Gastroesophageal sphincter (tissue), 4 donors: ENCODE measurements around the gene RHOU. TPM values are rescaled to one million over a fixed set of nuclear protein-coding genes. Genes with fewer than 3 reads are reported as not detected.

Source experiments
- ATAC-seq: fragments of 150-250 bp; one replicate; pipeline ENCODE4 v1.9.1; 2016; ENCODE audit warnings: mild to moderate bottlenecking, moderate library complexity
- H3K27ac ChIP-seq, 4 donors: fragments of 200-600 bp; sonication (generic) in 3 of 4; 1 replicate in 3 of 4; 2 replicates in 1 of 4; pipeline ENCODE4 v1.5.1; 2016 to 2019
- H3K27me3 ChIP-seq: fragments of 200-600 bp; sonication (generic); one replicate; pipeline ENCODE4 v1.5.1; 2019
- H3K36me3 ChIP-seq, 2 donors: fragments of 200-600 bp; sonication (generic); one replicate each; pipeline ENCODE4 v1.5.1; 2019; ENCODE audit warnings: control low read depth in 1 of 2
- H3K4me1 ChIP-seq, 3 donors: fragments of 200-600 bp; sonication (generic); 1 replicate in 2 of 3; 2 replicates in 1 of 3; pipeline ENCODE4 v1.5.1; 2016 to 2019; ENCODE audit warnings: control low read depth in 2 of 3
- H3K4me3 ChIP-seq, 2 donors: fragments of 200-600 bp; sonication (generic); one replicate each; pipeline ENCODE4 v1.5.1; 2019; ENCODE audit warnings: mild to moderate bottlenecking in 1 of 2, moderate library complexity in 1 of 2
- H3K9me3 ChIP-seq, 3 donors: fragments of 200-600 bp; sonication (generic); one replicate each; pipeline ENCODE4 v1.5.1; 2017 to 2019; ENCODE audit warnings: control low read depth in 2 of 3
- EP300 ChIP-seq: sonication (generic); formaldehyde crosslinking; IDR thresholded peaks from one replicate; pipeline ENCODE4 v1.6.1; 2017; ENCODE audit warnings: antibody characterized with exemption, mild to moderate bottlenecking
- POLR2A ChIP-seq, 2 donors: fragments of 450-650 bp; IDR thresholded peaks; one replicate each; pipeline ENCODE4 v1.6.1; 2017; ENCODE audit warnings: antibody characterized with exemption in 2 of 2, mild to moderate bottlenecking in 2 of 2, moderate library complexity in 1 of 2
- POLR2AphosphoS5 ChIP-seq: sonication (generic); formaldehyde crosslinking; IDR thresholded peaks from one replicate; pipeline ENCODE4 v1.6.1; 2017; ENCODE audit warnings: antibody characterized with exemption
- WGBS, 2 donors: methylation state at CpG; one replicate each; pipeline ENCODE4 v1.1.5; 2018; ENCODE audit warnings: low coverage in 1 of 2; 5-methylcytosine and 5-hydroxymethylcytosine counted together
- total RNA-seq, 4 donors: library from RNA; depleted of rRNA; stranded (reverse); fragments of >200 nt; gene quantifications; one replicate each; pipeline ENCODE4 v1.1.0, GENCODE V29; 2016
- TF ChIP-seq, protein P1 (sequence below), 4 experiments: fragments of 200-600 bp in 2 of 4; fragments of 450-650 bp in 2 of 4; sonication (generic) in 1 of 4; IDR thresholded peaks; one replicate each; pipeline ENCODE4 v1.5.1; 2017 to 2019; ENCODE audit warnings: antibody characterized with exemption in 4 of 4, mild to moderate bottlenecking in 2 of 4, moderate library complexity in 2 of 4

The RHOU gene
- total RNA-seq, 4 donors from 2014 or later: 16.3 to 53.0 (median 31.0) TPM

DNA sequence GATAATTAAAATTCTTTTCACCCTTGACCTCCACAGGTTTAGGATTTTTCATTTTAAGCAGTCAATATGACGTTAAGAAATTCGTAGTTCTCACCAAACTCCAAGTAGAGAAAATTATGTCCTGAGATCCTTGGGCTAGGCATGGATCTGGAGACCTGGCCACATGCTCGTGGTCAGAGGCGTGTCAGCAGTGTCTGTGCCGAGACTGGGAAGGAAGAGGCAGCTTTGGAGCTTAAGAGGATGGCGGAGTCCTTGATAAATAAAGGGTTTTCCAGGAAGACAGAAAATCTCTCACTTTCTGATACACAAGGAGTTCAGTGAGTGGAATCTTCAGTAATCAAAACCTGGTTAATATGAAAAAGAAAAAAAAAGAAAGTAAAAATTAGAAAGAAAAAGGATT lies 17.0 kb downstream of the RHOU start:
- ATAC-seq: no peak
- no peaks in the 10 kb centered on the region for H3K9me3 ChIP-seq
- WGBS, 2 donors: 90 to 100% methylated on average over 5 to 6 of the region's 6 CpGs
- TF ChIP-seq POLR2AphosphoS5: no peak
- TF ChIP-seq EP300: no peak
- TF ChIP-seq POLR2A (IDR thresholded peaks at IDR 0.05): no peak
- TF ChIP-seq, protein P1, sequence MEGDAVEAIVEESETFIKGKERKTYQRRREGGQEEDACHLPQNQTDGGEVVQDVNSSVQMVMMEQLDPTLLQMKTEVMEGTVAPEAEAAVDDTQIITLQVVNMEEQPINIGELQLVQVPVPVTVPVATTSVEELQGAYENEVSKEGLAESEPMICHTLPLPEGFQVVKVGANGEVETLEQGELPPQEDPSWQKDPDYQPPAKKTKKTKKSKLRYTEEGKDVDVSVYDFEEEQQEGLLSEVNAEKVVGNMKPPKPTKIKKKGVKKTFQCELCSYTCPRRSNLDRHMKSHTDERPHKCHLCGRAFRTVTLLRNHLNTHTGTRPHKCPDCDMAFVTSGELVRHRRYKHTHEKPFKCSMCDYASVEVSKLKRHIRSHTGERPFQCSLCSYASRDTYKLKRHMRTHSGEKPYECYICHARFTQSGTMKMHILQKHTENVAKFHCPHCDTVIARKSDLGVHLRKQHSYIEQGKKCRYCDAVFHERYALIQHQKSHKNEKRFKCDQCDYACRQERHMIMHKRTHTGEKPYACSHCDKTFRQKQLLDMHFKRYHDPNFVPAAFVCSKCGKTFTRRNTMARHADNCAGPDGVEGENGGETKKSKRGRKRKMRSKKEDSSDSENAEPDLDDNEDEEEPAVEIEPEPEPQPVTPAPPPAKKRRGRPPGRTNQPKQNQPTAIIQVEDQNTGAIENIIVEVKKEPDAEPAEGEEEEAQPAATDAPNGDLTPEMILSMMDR (IDR thresholded peaks at IDR 0.05): no peak
- peaks cover 11% of the 10 kb centered on the region for H3K27me3 ChIP-seq
- H3K4me3 ChIP-seq: no peak overlapping the region
- peaks cover 0 to 11% (median 0%) of the 10 kb centered on the region in 3 donors for H3K4me1 ChIP-seq
- H3K27ac ChIP-seq: no peak overlapping the region
- no peaks in the 10 kb centered on the region for H3K36me3 ChIP-seq

DNA sequence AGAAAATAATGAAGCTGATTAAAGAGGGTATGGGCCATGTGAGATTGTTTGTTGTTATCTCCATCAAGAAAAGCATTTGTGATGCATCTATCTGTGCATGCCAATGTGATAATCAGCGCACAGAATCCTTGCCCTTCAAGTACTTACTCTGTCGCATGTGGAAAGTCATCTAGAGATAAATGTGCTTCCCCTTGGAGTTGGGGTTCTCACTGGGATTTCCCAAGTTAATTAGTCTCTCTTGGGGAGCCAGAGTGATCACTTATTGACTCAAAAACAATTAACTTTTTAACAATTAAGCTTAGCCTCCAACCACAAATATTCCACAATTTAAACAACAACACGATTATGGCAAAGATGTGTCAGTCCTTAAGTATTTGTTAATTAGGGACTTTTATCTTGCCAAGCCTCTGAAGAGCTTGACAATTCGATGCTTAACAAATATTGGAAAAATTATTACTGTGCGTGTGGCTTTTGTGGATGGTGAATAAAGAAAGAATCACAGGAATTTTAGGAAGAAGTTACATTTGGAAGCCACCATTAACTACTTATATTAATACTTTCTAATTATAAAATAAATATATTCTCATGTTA lies 17.5 kb downstream of the RHOU start:
- Histone ChIP-seq H3K27ac (no peak overlapping the region), H3K9me3 (no peaks in the 10 kb centered on the region), H3K36me3 (no peaks in the 10 kb centered on the region), H3K27me3 (peaks cover 11% of the 10 kb centered on the region), H3K4me1 (peaks cover 0 to 11% (median 0%) of the 10 kb centered on the region in 3 donors), H3K4me3 (no peak overlapping the region)
- WGBS, 2 donors: 86 to 92% methylated on average over 5 of the region's 5 CpGs
- no peak for ATAC-seq
- TF ChIP-seq EP300 (no peak), POLR2A (IDR thresholded peaks at IDR 0.05) (no peak), POLR2AphosphoS5 (no peak)
- TF ChIP-seq, protein P1 (IDR thresholded peaks at IDR 0.05): no peak

DNA sequence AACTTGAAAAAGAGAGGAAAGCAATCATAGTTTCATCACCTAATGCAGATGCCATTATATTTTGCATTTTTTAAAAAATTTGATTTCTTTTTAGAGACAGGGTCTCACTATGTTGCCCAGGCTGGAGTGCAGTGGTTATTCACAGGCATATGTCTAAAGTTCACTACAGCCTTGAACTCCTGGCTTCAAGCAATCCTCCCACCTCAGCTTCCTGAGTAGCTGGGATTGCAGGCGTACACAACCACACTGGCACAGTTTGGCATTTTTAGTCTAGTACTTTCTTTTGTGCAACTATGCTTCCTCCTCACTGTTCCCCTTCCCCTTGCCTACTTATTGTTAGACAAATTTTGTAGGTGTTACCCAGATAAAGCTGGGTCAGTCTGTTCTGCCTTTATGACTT lies 18.0 kb downstream of the RHOU start:
- H3K4me1 ChIP-seq: peaks cover 0 to 11% (median 0%) of the 10 kb centered on the region in 3 donors
- no peaks in the 10 kb centered on the region for H3K36me3 ChIP-seq
- H3K4me3 ChIP-seq: no peak overlapping the region
- 59% methylated on average over 1 of the region's 1 CpG; no CpG with 5 or more reads in 1 of the 2 donors for WGBS, 2 donors
- ATAC-seq: no peak
- no peak overlapping the region for H3K27ac ChIP-seq
- H3K27me3 ChIP-seq: peaks cover 11% of the 10 kb centered on the region
- H3K9me3 ChIP-seq: no peaks in the 10 kb centered on the region
- no peak for TF ChIP-seq POLR2AphosphoS5
- TF ChIP-seq POLR2A (IDR thresholded peaks at IDR 0.05): no peak
- TF ChIP-seq EP300: no peak
- TF ChIP-seq, protein P1 (IDR thresholded peaks at IDR 0.05): no peak

DNA sequence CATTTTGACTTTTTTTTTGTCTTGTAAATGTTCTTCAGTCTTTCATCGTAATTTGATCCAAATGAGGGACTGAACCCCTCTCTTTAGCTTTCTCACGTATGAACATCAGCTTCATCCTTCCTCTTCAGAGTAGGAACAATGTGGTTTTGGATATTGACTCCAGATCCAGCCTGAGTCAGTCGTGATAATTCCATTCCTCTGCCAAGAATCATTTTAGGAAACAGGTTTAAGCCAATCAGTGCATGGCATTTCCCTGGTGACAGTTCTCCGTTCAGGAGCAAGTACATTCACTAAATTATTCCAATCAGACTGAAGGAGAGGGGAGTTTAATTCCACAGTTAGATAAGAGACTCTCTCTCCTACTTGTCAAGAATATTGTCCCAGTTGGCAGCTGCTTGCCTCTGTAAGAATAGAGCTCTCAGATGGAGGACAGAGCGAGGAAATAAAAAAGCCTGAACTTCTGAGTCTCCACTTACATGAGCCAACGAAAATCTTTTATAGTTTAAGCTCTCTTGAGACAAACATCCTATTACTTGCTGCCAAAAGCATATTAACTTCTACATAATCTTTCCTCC lies 18.6 kb downstream of the RHOU start:
- TF ChIP-seq, protein P1 (IDR thresholded peaks at IDR 0.05): no peak
- no peak for TF ChIP-seq EP300
- no peak for TF ChIP-seq POLR2A (IDR thresholded peaks at IDR 0.05)
- TF ChIP-seq POLR2AphosphoS5: no peak
- WGBS, 2 donors: 16 to 17% methylated on average over 4 of the region's 6 CpGs
- Histone ChIP-seq H3K4me1 (peaks cover 0 to 11% (median 0%) of the 10 kb centered on the region in 3 donors), H3K9me3 (no peaks in the 10 kb centered on the region), H3K27ac (no peak overlapping the region), H3K36me3 (no peaks in the 10 kb centered on the region), H3K27me3 (peaks cover 11% of the 10 kb centered on the region), H3K4me3 (no peak overlapping the region)
- ATAC-seq: no peak
